Fibroblast of pulmonary artery (primary cell): ENCODE measurements around the gene CCDC159.
A peak's percentile ranks its signal among the peaks of the same experiment; 100 is the strongest.

Experiments used
- DNase-seq: peaks from one replicate; pipeline ENCODE4 v3.0.0-alpha.2; 2010; ENCODE audit warnings: low read depth
- H3K4me3 ChIP-seq: replicated peaks from 2 replicates; pipeline ENCODE4 v1.5.1; 2011; ENCODE audit warnings: low read depth, mild to moderate bottlenecking, control low read depth, low read length, moderate library complexity
- TF ChIP-seq, protein P1 (sequence below): IDR thresholded peaks from 2 replicates; pipeline ENCODE4 v1.5.1; 2011; ENCODE audit warnings: mild to moderate bottlenecking, control low read depth, low read length, inconsistent platforms; ENCODE audit errors: missing control alignments

CCDC159 gene

DNA sequence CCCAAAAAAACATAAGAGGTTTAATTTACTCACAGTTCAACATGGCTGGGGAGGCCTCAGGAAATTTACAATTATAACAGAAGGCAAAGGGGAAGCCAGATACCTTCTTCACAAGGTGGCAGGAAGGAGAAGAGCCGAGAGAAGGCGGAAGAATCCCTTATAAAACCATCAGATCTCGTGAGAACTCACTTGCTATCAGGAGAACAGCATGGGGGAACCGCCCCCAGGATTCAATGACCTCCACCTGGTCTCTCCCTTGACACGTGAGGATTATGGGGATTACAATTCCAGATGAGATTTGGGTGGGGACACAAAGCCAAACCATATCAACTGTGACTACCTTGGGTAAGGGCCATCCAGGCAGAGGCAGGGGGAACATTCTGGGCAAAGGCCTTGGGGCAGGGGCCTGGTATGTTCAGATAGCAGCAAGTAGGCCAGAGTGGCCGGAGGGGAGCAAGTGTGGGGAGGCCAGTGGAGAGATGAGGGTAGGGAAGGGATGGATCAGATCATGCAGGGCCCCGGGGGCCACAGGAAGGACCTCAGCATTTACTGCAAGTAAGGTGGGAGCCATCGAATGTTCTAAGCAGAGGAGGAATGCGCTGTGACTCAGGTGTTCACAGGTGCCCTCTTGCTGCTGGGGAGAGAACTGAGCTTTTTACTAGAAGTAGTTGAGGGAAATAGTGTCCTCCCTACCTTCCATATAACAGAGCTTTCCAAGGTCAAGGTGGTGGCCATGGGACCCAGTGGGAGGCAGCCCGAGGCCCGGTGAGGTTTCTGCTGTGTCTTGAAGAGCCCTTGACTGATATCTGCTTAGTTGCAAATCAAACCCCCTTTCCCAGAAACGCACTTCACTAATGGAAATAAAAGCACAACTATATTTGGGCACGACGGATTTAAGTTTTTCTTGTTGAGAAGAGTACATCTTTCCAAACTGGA is 24.9 kb upstream of the CCDC159 start:
- H3K4me3 ChIP-seq: no peak overlapping the region
- DNase-seq: no peak
- TF ChIP-seq, protein P1, sequence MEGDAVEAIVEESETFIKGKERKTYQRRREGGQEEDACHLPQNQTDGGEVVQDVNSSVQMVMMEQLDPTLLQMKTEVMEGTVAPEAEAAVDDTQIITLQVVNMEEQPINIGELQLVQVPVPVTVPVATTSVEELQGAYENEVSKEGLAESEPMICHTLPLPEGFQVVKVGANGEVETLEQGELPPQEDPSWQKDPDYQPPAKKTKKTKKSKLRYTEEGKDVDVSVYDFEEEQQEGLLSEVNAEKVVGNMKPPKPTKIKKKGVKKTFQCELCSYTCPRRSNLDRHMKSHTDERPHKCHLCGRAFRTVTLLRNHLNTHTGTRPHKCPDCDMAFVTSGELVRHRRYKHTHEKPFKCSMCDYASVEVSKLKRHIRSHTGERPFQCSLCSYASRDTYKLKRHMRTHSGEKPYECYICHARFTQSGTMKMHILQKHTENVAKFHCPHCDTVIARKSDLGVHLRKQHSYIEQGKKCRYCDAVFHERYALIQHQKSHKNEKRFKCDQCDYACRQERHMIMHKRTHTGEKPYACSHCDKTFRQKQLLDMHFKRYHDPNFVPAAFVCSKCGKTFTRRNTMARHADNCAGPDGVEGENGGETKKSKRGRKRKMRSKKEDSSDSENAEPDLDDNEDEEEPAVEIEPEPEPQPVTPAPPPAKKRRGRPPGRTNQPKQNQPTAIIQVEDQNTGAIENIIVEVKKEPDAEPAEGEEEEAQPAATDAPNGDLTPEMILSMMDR: no peak

DNA sequence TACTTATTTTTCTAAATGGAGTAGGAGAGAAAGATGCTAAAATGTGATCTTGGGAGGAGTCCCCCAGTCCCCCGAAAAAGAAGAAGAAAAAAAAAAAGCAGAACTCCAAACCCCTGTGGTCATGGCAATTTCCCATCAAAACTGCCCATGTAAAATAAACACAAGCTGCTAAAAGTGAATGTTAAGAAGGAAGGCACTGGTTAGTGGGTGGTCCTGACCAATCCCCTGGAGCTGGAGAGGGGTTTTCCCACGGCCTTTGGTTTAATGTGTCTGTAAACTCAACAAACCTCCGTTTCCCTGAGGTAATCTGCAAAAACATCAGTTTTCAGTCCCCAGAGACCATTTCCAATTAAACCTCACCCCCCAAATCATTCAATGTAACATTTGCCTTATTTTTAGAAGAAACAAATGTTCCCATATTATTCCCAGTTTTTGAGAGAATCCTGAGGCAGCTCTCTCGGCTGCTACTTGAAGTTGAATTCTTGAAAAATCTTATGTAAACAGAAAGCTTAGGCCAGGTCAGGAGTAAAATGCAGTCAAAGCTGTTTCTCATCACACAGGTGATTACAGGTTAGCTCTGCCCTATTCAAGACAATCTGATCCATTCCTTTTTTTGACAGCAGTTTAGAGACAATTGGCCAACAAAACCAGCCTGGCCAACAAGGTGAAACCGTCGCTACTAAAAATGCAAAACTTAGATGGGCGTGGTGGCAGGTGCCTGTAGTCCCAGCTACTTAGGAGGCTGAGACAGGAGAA is 23.9 kb upstream of the CCDC159 start:
- no peak overlapping the region for H3K4me3 ChIP-seq
- no peak for DNase-seq
- TF ChIP-seq, protein P1: no peak

GRCh38 chr19:11323601-11324078 is 22.7 kb upstream of the CCDC159 start:
- no peak for DNase-seq
- TF ChIP-seq, protein P1: no peak
- H3K4me3 ChIP-seq: no peak overlapping the region

GRCh38 chr19:11324079-11324661 is 22.1 kb upstream of the CCDC159 start:
- TF ChIP-seq, protein P1: no peak
- no peak overlapping the region for H3K4me3 ChIP-seq
- DNase-seq: peak; percentile 97

- H3K4me3 ChIP-seq: no peak overlapping the region
- peak; percentile 17 for DNase-seq
- TF ChIP-seq, protein P1: no peak
Measured at GRCh38 chr19:11324748-11325389, 21.4 kb upstream of the CCDC159 start.

DNA sequence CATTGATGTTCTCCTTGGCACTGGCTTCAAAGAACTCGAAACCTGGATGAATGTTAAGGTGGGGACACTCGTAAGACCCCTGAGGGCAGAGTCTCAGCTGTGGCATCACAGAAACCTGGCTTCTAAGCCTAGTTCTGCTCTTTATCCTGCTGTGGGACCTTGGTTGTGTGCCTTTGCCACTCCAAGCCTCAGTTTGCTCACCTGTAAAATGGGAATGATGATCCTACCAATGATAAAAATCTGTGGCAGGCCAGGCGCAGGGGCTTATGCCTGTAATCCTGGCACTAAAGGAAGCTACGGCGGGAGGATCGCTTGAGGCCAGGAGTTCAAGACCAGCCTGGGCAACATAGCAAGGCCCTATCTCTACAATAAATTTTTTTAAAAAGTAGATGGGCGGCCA is 20.8 kb upstream of the CCDC159 start:
- TF ChIP-seq, protein P1: no peak
- DNase-seq: no peak
- H3K4me3 ChIP-seq: no peak overlapping the region
